Stomach (tissue), 19 donors: Measurements from ENCODE around the gene ANKRD33. TPM values are rescaled to one million over a fixed set of nuclear protein-coding genes. Genes with fewer than 3 reads are reported as not detected.

ENCODE experiments used
- DNase-seq, 2 donors: peaks; one replicate each; pipeline versions ENCODE4 v3.0.0 to v3.0.0-alpha.2; 2013 to 2019
- H3K27ac ChIP-seq, 5 donors: fragments of 200-600 bp in 4 of 5; sonication (generic) in 4 of 5; one replicate each; pipeline ENCODE4 v1.5.1; 2013 to 2019; ENCODE audit warnings: mild to moderate bottlenecking in 1 of 5, moderate library complexity in 1 of 5
- H3K27me3 ChIP-seq, 3 donors: fragments of 200-600 bp; sonication (generic); one replicate each; pipeline ENCODE4 v1.5.1; 2017 to 2019; ENCODE audit warnings: mixed run types in 1 of 3
- H3K36me3 ChIP-seq, 4 donors: fragments of 200-600 bp; sonication (generic); 1 replicate in 3 of 4; 2 replicates in 1 of 4; pipeline ENCODE4 v1.5.1; 2016 to 2019
- H3K4me1 ChIP-seq, 4 donors: fragments of 200-600 bp; sonication (generic); one replicate each; pipeline ENCODE4 v1.5.1; 2016 to 2019
- H3K4me3 ChIP-seq, 4 donors: fragments of 200-600 bp; sonication (generic) in 3 of 4; one replicate each; pipeline ENCODE4 v1.5.1; 2016 to 2019; ENCODE audit warnings: mild to moderate bottlenecking in 1 of 4
- H3K9me3 ChIP-seq, 4 donors: fragments of 200-600 bp; sonication (generic); one replicate each; pipeline ENCODE4 v1.5.1; 2016 to 2019
- EP300 ChIP-seq: sonication (generic); formaldehyde crosslinking; IDR thresholded peaks from one replicate; pipeline ENCODE4 v1.6.1; 2017; ENCODE audit warnings: antibody characterized with exemption
- POLR2A ChIP-seq, 4 donors: fragments of 450-650 bp; IDR thresholded peaks; one replicate each; pipeline ENCODE4 v1.6.1; 2016; ENCODE audit warnings: antibody characterized with exemption in 4 of 4, control low read depth in 2 of 4, mild to moderate bottlenecking in 1 of 4, moderate library complexity in 1 of 4
- POLR2AphosphoS5 ChIP-seq, 3 donors: sonication (generic); formaldehyde crosslinking; IDR thresholded peaks; one replicate each; pipeline ENCODE4 v1.6.1; 2016; ENCODE audit warnings: antibody characterized with exemption in 3 of 3
- WGBS, 5 donors: extraction: QIAGEN DNeasy Blood & Tissue Kit in 3 of 5; methylation state at CpG; one replicate each; pipeline versions ENCODE4 v1.1.5 to v1.1.7; 2013 to 2018; 5-methylcytosine and 5-hydroxymethylcytosine counted together
- intact Hi-C: fragments of 100-400 bp; cut with DNase I; formaldehyde crosslinking; loops from one replicate; pipeline ENCODE4 v1.15.1; 2023; ENCODE audit warnings: low total_unique reads
- long read RNA-seq, 10 donors: transcript quantifications; one replicate each; lab custom pipeline, GENCODE V29; 2026
- polyA plus RNA-seq, 3 donors: library from polyadenylated mRNA; stranded (reverse); fragments of 200-250 nt; gene quantifications; one replicate each; pipeline ENCODE4 v1.2.3, GENCODE V29; 2013
- total RNA-seq, 5 donors: library from RNA; depleted of rRNA; stranded (reverse); fragments of >200 nt; gene quantifications; one replicate each; pipeline versions ENCODE4 v1.1.0 to v1.2.3, GENCODE V29; 2014 to 2016
- TF ChIP-seq, protein P1 (sequence below), 7 experiments: fragments of 450-650 bp in 4 of 7; fragments of 200-600 bp in 3 of 7; sonication (generic) in 3 of 7; IDR thresholded peaks; one replicate each; pipeline ENCODE4 v1.5.1; 2016 to 2019; ENCODE audit warnings: antibody characterized with exemption in 7 of 7, control low read depth in 2 of 7, mild to moderate bottlenecking in 1 of 7
- donor health status: healthy with polysubstance abuse.
- donor health status: Bipolar disorder and iron deficiency.
- donor health status: healthy.

The ANKRD33 gene, protein sequence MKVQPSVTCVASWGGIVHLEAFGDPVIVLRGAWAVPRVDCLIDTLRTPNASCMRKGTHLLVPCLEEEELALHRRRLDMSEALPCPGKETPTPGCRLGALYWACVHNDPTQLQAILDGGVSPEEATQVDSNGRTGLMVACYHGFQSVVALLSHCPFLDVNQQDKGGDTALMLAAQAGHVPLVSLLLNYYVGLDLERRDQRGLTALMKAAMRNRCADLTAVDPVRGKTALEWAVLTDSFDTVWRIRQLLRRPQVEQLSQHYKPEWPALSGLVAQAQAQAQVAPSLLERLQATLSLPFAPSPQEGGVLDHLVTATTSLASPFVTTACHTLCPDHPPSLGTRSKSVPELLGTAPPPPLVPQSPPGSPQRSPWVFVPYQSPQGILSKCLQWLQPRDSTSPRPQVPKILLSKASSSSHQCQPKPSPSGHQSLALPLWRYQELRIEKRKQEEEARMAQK
- total RNA-seq, result not detected
- not detected for polyA plus RNA-seq
- long read RNA-seq, donor 1, result 0 reads
- long read RNA-seq, donor 2, result 0 reads
- long read RNA-seq, donor 3, result 0 reads
- long read RNA-seq, donor 4, result 0 reads
- long read RNA-seq, donor 5, result 0 reads
- long read RNA-seq, donor 6, result 0 reads
- long read RNA-seq, donor 7, result 0 reads
- long read RNA-seq, donor 8, result 0 reads
- long read RNA-seq, donor 9, result 0 reads
- long read RNA-seq, donor 10, result 0 reads

GRCh38 chr12:51887476-51888315 lies at the start of gene ANKRD33:
Gene ANKRD33 (plus strand): TSS chr12:51888103. CDS start chr12:51888187, 84 bp downstream.
- Histone ChIP-seq H3K9me3 (no peaks in the 10 kb centered on the region), H3K27ac (no peak within 1 kb of the TSS), H3K36me3 (no peaks in the 10 kb centered on the region), H3K4me3 (no peak within 1 kb of the TSS), H3K27me3 (peaks cover 0 to 36% (median 4%) of the 10 kb centered on the region in 3 donors), H3K4me1 (peaks cover 0 to 37% (median 18%) of the 10 kb centered on the region in 4 donors)
- TF ChIP-seq, protein P1, sequence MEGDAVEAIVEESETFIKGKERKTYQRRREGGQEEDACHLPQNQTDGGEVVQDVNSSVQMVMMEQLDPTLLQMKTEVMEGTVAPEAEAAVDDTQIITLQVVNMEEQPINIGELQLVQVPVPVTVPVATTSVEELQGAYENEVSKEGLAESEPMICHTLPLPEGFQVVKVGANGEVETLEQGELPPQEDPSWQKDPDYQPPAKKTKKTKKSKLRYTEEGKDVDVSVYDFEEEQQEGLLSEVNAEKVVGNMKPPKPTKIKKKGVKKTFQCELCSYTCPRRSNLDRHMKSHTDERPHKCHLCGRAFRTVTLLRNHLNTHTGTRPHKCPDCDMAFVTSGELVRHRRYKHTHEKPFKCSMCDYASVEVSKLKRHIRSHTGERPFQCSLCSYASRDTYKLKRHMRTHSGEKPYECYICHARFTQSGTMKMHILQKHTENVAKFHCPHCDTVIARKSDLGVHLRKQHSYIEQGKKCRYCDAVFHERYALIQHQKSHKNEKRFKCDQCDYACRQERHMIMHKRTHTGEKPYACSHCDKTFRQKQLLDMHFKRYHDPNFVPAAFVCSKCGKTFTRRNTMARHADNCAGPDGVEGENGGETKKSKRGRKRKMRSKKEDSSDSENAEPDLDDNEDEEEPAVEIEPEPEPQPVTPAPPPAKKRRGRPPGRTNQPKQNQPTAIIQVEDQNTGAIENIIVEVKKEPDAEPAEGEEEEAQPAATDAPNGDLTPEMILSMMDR (IDR thresholded peaks at IDR 0.05), result no peak
- intact Hi-C loops, result no loop called here
- DNase-seq, result peak; percentile 54 to 85
- WGBS, 5 donors, result 38 to 73% (median 47%) methylated on average over 23 to 41 of the region's 41 CpGs

- H3K36me3 ChIP-seq, result no peaks in the 10 kb centered on the region
- no peak overlapping the region for H3K4me3 ChIP-seq
- intact Hi-C loops, result no loop called here
- 43 to 66% (median 58%) methylated on average over 2 to 4 of the region's 4 CpGs for WGBS, 5 donors
- no peaks in the 10 kb centered on the region for H3K9me3 ChIP-seq
- no peak for DNase-seq
- H3K4me1 ChIP-seq, result no peaks in the 10 kb centered on the region
- H3K27me3 ChIP-seq, result peaks cover 0 to 96% (median 5%) of the 10 kb centered on the region in 3 donors
- no peak overlapping the region for H3K27ac ChIP-seq
- no peak for TF ChIP-seq POLR2AphosphoS5 (IDR thresholded peaks at IDR 0.05)
- TF ChIP-seq POLR2A (IDR thresholded peaks at IDR 0.05), result no peak
- TF ChIP-seq, protein P1 (IDR thresholded peaks at IDR 0.05), result no peak
- no peak for TF ChIP-seq EP300
Measured at GRCh38 chr12:51838762-51839161, 49.1 kb upstream of the ANKRD33 start.

DNA sequence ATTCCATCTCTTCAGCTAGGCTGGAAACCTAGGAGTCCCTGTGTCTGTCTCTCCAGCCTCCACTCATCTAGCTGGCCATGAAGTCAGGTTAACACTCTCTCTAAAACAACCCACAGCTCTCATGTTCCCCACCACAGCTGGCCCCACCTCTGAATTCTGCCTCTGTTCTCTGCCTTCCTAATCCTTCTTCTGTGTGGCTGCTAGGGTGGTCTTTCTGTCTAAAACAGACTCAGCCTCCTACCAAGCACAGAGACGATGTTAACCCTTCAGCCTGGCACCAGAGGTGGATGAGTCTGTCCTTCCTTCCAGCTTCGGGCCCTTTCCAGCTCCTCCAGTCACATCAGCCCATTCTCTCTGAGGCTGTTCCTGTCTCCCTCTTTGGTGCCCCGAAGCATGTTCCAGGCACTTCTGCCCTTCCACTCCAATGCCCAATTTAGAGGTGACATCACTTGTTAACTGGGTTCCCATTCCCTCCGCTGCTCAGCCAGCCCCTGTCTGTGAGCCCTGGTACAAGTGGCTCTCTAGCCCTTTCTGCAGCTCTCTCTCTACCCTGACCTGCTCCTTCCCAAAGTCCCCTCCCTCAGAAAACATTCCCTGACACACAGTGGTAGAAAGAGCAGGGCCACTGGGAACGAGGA lies 48.5 kb upstream of the ANKRD33 start:
- intact Hi-C loops, result no loop called here
- TF ChIP-seq POLR2AphosphoS5 (IDR thresholded peaks at IDR 0.05) (no peak), EP300 (no peak), POLR2A (IDR thresholded peaks at IDR 0.05) (no peak)
- TF ChIP-seq, protein P1 (IDR thresholded peaks at IDR 0.05), result no peak
- Histone ChIP-seq H3K27me3 (peaks cover 0 to 96% (median under 1%) of the 10 kb centered on the region in 3 donors), H3K9me3 (no peaks in the 10 kb centered on the region), H3K4me3 (no peak overlapping the region), H3K36me3 (no peaks in the 10 kb centered on the region), H3K4me1 (no peaks in the 10 kb centered on the region), H3K27ac (no peak overlapping the region)
- 75 to 84% (median 81%) methylated on average over 5 of the region's 5 CpGs for WGBS, 5 donors
- no peak for DNase-seq

GRCh38 chr12:51840966-51841365 lies 46.9 kb upstream of the ANKRD33 start:
- Histone ChIP-seq H3K9me3 (no peaks in the 10 kb centered on the region), H3K36me3 (no peaks in the 10 kb centered on the region), H3K27ac (no peak overlapping the region), H3K4me1 (peaks cover 0 to 6% (median 0%) of the 10 kb centered on the region in 4 donors), H3K4me3 (no peak overlapping the region), H3K27me3 (peaks cover 2 to 97% (median 13%) of the 10 kb centered on the region in 3 donors)
- DNase-seq, result no peak
- TF ChIP-seq EP300 (no peak), POLR2AphosphoS5 (IDR thresholded peaks at IDR 0.05) (no peak), POLR2A (IDR thresholded peaks at IDR 0.05) (no peak)
- TF ChIP-seq, protein P1 (IDR thresholded peaks at IDR 0.05), result no peak
- 69 to 75% (median 74%) methylated on average over 3 to 6 of the region's 6 CpGs for WGBS, 5 donors
- intact Hi-C loops, result no loop called here
